Anterior cingulate cortex (tissue), 58 donors: ENCODE data around the gene OR2T10.
"Not testable (repeated sequence)": the region's sequence is repeated elsewhere in the genome, so short reads cannot be mapped to it uniquely, and the experiment has no call there.

Source experiments
- DNase-seq, 58 donors: peaks; one replicate each; lab custom pipeline; 2025; lab: John Stamatoyannopoulos, UW

OR2T10 gene

GRCh38 chr1:248599396-248599795 lies 1.9 kb upstream of the OR2T10 start:
- DNase-seq: no peak

DNA sequence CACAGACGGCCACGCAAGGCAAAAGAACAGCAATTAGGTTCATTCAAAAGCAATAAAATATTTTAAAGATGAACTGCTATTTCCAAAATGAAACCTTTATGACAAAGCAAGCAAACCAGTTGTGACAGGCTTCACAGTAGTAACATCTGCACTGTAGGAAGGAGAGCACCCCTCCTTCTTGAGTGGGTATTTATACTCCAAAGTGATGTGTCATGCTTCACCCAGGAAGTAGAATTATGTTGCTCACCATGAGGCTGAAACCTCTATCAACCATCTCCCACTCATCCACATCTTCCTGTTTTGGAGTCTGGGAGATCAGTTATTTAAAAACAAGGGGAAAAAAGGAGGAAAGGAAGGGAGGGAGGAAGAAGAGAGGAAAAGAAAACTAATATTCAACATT lies 885 bp downstream of the OR2T10 start:
- no peak for DNase-seq

GRCh38 chr1:248593226-248593625 lies 4.3 kb downstream of the OR2T10 start:
- no peak for DNase-seq

- DNase-seq: no peak
Observed at GRCh38 chr1:248592655-248593054, 4.8 kb downstream of the OR2T10 start.

- no peak for DNase-seq
Observed at GRCh38 chr1:248590055-248590454, 7.4 kb downstream of the OR2T10 start.

- DNase-seq: no peak
Observed at GRCh38 chr1:248589334-248589733, 8.2 kb downstream of the OR2T10 start.

- no peak for DNase-seq
Observed at GRCh38 chr1:248585266-248585665, 12.2 kb downstream of the OR2T10 start.

DNA sequence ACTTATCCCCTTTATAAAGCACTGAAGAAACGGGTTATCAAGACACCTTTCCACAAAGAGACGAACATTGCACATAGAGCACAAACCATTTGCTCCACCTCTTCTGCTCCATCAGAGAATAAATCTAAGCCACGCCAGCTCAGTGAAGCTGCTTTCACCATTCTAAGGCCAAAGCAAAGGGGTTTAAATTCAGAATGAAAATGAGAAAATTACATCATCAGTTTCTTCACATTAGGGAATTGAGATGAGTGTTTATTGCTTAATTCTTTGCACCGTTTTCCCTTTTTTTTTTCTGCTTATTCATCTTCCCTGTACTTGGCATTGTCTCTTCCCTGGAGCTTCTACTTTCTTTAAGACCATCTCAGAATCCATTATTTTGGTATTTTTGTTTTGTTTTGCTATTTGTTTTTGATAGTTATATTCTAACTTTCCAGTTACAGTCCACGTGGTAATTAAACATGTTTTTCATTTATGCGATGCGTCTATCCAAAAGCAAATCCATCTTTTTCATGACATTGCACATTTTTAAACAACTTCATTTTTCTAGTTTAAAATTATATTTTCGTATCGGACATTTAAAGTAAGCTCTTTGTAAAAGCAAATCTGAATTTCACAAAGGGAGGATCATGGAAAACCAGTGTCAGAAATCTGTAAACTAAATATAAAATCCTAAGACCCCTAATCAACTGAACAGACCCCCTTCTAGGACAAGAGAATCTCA lies 21.1 kb downstream of the OR2T10 start:
- DNase-seq: no peak

DNA sequence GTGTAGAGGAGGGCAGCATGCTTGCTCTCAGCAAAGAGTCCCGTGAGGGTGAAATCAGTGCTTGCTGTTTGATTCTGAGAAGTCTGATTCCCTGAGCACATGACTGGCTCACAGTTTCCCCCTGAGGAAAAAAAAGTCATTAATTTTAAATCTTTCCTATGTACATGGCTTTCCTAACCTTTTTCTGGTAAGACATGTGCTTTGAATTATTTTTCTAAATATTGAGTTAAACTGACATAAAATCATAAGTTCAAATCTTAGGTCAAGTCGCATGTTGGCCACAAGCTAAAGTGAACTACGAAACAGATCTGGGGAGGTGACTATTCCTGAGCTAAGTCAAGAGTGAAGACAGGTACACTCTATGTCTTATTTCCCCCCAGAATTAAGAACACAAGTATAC lies 22.8 kb downstream of the OR2T10 start, which contains the start of gene OR2T34:
OR2T34 (minus strand) TSS at position 101 of the 400 bp plus-strand sequence; CDS start at position 101, 0 bp downstream.
- not testable (repeated sequence) for DNase-seq

GRCh38 chr1:248573856-248574255 lies 23.6 kb downstream of the OR2T10 start:
- DNase-seq: not testable (repeated sequence)

GRCh38 chr1:248572049-248572448 lies 25.5 kb downstream of the OR2T10 start:
- DNase-seq: not testable (repeated sequence)

DNA sequence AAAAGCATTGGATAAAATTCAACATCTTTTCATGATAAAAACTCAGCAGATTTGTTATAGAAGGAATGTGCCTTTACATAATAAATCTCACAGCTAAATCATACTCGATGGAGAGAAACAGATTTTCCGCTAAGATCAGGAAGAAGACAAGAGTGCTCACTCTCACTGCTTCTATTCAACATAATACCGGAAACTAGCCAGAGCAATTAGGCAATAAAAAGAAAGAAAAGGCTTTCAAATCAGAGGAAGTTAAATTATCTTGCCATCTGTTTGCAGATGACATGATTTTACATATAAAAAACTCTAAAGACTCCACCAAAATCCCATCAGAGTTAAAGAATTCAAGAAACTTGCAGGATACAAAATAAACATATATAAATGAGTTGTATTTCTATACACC lies 26.7 kb downstream of the OR2T10 start:
- DNase-seq: not testable (repeated sequence)

GRCh38 chr1:248569049-248569448 lies 28.5 kb downstream of the OR2T10 start:
- not testable (repeated sequence) for DNase-seq

DNA sequence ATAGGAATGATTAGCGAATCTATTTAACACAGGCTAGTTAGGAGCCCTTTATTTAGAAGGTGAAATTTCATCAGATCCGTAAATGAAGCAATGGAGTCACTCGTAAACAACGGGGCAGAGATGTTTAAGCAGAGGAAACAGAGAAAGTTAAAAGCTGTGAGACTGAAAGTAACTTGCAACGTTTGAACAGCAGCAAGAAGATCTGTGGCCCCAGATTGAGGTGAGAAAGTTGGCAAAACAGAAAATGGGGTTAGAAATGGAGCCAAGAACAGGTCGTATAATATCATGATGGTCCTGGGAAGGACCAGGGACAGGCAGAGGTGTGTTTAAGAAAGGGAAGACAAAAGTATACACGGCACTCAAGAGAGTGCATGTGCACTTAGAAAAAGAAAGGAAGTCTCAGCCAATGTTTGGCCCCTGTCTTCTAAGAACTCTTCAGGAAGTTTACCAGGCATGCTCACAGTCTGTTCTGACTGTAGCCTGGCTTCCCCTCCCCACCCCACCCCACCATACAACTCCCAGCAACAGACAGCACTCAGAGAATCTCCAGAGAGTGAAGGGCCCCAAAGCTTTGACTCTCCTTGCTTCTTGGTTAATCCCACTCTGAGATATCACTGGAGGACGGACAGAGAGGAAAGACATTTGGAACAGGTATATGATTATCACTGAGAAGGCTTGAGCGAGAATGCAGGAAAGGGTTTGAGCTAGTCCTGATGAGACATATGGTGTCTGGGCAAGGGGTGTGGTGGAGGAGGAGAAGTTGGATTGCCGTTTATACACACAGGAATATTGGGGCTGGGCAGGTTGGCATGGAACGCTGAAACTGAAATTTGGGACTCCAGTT lies 31.7 kb downstream of the OR2T10 start:
- DNase-seq: not testable (repeated sequence)

GRCh38 chr1:248562672-248563071 lies 34.8 kb downstream of the OR2T10 start, which contains the start of gene OR2T29:
OR2T29 (minus strand) TSS chr1:248562772; CDS start chr1:248559491, 3,281 bp downstream.
- DNase-seq: not testable (repeated sequence)

GRCh38 chr1:248551027-248551426 lies 46.5 kb downstream of the OR2T10 start:
- DNase-seq: not testable (repeated sequence)

DNA sequence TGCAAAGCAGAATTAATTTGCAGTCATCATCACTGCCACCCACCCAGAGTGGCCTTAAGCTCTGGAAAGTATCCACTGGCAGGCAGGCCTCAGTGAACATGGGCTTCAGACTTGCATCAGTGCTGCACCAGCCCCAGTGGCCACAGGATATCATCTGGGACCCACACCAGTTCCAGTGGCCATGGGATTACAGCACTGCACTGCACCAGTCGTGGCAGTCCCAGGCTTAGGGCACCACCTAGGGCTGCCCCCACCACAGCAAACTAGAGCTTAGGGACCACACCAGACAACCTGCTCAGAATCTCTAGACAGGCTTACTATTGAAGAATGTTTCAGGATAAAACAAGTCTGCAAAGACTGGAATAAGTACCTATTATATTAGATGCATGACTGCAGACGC lies 50.1 kb downstream of the OR2T10 start:
- DNase-seq: not testable (repeated sequence)
